Endothelial cell of umbilical vein (primary cell): ENCODE measurements around the gene ENDOD1. TPM values are rescaled to one million over a fixed set of nuclear protein-coding genes. Genes with fewer than 3 reads are reported as not detected.
A peak's percentile ranks its signal among the peaks of the same experiment; 100 is the strongest.

Experiments used
- BruUV-seq: library from RNA; stranded (reverse); fragments of 400-500 nt; replicated peaks from 2 replicates; lab custom pipeline; 2021; lab: Mats Ljungman, UMichigan
- CTCF ChIA-PET: fragments of 300-600, 350-600 bp; sonication (Branson Sonifier 250); formaldehyde crosslinking; loops from one replicate; lab custom pipeline; 2021; ENCODE audit warnings: antibody characterized with exemption, inconsistent platforms; lab: Charles Lee
- POLR2A ChIA-PET: fragments of 300-600, 350-600 bp; sonication (Branson Sonifier 250); formaldehyde crosslinking; loops from one replicate; lab custom pipeline; 2021; ENCODE audit warnings: antibody characterized with exemption, inconsistent platforms; lab: Charles Lee
- DNase-seq: peaks from one replicate; pipeline ENCODE4 v3.0.0-alpha.2; 2011; ENCODE audit warnings: low read depth, low spot score
- FAIRE-seq: peaks from 2 replicates; lab custom pipeline; 2011; peaks lifted over from hg19 to GRCh38; lab: Jason Lieb, UNC
- H2AFZ ChIP-seq: 2 replicates; pipeline ENCODE4 v1.6.0; 2012; ENCODE audit warnings: low read depth, low read length, control low read depth, inconsistent platforms
- H3K27ac ChIP-seq: 2 replicates; pipeline ENCODE4 v1.5.1; 2011; ENCODE audit warnings: low read depth, mild to moderate bottlenecking, control low read depth, low read length, moderate library complexity; ENCODE audit not compliant: insufficient read depth
- H3K27me3 ChIP-seq, 2 experiments: 2 replicates each; pipeline versions ENCODE4 v1.6.0 to v1.6.1; 2011; ENCODE audit warnings: low read length in 2 of 2, mixed read lengths in 1 of 2; ENCODE audit not compliant: control insufficient read depth in 2 of 2, insufficient read depth in 2 of 2
- H3K36me3 ChIP-seq, 2 experiments: 2 replicates in 1 of 2; 3 replicates in 1 of 2; pipeline ENCODE4 v1.5.1; 2011; ENCODE audit warnings: low read length in 2 of 2, mild to moderate bottlenecking in 1 of 2, moderate library complexity in 1 of 2; ENCODE audit not compliant: control insufficient read depth in 2 of 2, insufficient read depth in 2 of 2; ENCODE audit errors: extremely low read depth in 1 of 2
- H3K4me1 ChIP-seq: 3 replicates; pipeline ENCODE4 v1.5.1; 2011; ENCODE audit warnings: mild to moderate bottlenecking, low read length; ENCODE audit not compliant: control insufficient read depth, insufficient read depth; ENCODE audit errors: extremely low read depth
- H3K4me2 ChIP-seq: 2 replicates; pipeline ENCODE4 v1.6.1; 2011; ENCODE audit warnings: low read length, control low read depth, mixed read lengths; ENCODE audit not compliant: insufficient read depth
- H3K4me3 ChIP-seq, 3 experiments: fragments of 200-600 bp in 1 of 3; sonication (generic), shearing (Covaris generic) in 1 of 3; replicated peaks in 1 of 3; 2 replicates each; pipeline ENCODE4 v1.5.1; 2011 to 2016; ENCODE audit warnings: control low read depth in 3 of 3, low read length in 3 of 3, mild to moderate bottlenecking in 2 of 3, inconsistent platforms in 1 of 3, low read depth in 1 of 3, moderate library complexity in 1 of 3; ENCODE audit not compliant: insufficient read depth in 1 of 3
- H3K79me2 ChIP-seq: 2 replicates; pipeline ENCODE4 v1.6.0; 2012; ENCODE audit warnings: low read length, inconsistent platforms; ENCODE audit not compliant: control insufficient read depth, insufficient read depth
- H3K9ac ChIP-seq: replicated peaks from 2 replicates; pipeline ENCODE3; 2011; ENCODE audit warnings: low read length, control low read depth; ENCODE audit not compliant: insufficient read depth; ENCODE audit errors: extremely low read depth
- H3K9me1 ChIP-seq: replicated peaks from 3 replicates; pipeline ENCODE4 v1.6.0; 2011; ENCODE audit warnings: mild to moderate bottlenecking, low read length; ENCODE audit not compliant: control insufficient read depth, insufficient read depth; ENCODE audit errors: extremely low read depth
- H3K9me3 ChIP-seq: replicated peaks from 2 replicates; pipeline ENCODE4 v1.5.1; 2012; ENCODE audit warnings: low read length, inconsistent platforms; ENCODE audit not compliant: control insufficient read depth, insufficient read depth
- H4K20me1 ChIP-seq: replicated peaks from 2 replicates; pipeline ENCODE3; 2011; ENCODE audit warnings: mild to moderate bottlenecking, low read length; ENCODE audit not compliant: control insufficient read depth, insufficient read depth; ENCODE audit errors: extremely low read depth
- MYC ChIP-seq: IDR thresholded peaks from one replicate; pipeline ENCODE4 v1.6.1; 2011; ENCODE audit warnings: mild to moderate bottlenecking, low read depth, low read length
- POLR2A ChIP-seq: IDR thresholded peaks from 2 replicates; pipeline ENCODE4 v1.6.1; 2012; ENCODE audit warnings: low read depth, mild to moderate bottlenecking, control low read depth, low read length
- POLR2AphosphoS5 ChIP-seq: IDR thresholded peaks from 2 replicates; pipeline ENCODE4 v1.6.1; 2012; ENCODE audit warnings: low read depth, mild to moderate bottlenecking, control low read depth, low read length, moderate library complexity; ENCODE audit not compliant: insufficient read depth
- dilution Hi-C: fragments of 300-500 bp; cut with MboI; formaldehyde crosslinking; loops from one replicate; pipeline ENCODE4 v1.15.0; 2019; ENCODE audit warnings: low sequenced_read_pairs; ENCODE audit not compliant: extremely low pct_ligation_motif_present
- intact Hi-C: fragments of 100-400 bp; cut with micrococcal nuclease; formaldehyde crosslinking; loops from one replicate; pipeline ENCODE4 v1.10.0; 2022
- polyA plus RNA-seq, 4 experiments: library from polyadenylated mRNA; depleted of rRNA in 3 of 4; stranded (reverse) in 3 of 4; unstranded in 1 of 4; fragments of >200 nt; gene quantifications; 2 replicates each; pipeline versions ENCODE4 v1.2.1 to v1.2.3, GENCODE V29; 2011 to 2012; ENCODE audit warnings: missing spikeins in 1 of 4
- total RNA-seq: library from RNA; stranded (reverse); gene quantifications from 2 replicates; pipeline ENCODE4 v1.2.3, GENCODE V29; 2021
- TF ChIP-seq, protein P1 (sequence below): IDR thresholded peaks from 2 replicates; pipeline ENCODE4 v1.6.1; 2011; ENCODE audit not compliant: insufficient read depth, insufficient read length
- TF ChIP-seq, protein P2 (sequence below), 2 donors: IDR thresholded peaks; 1 replicate in 1 of 2; 2 replicates in 1 of 2; pipeline ENCODE4 v1.5.1; 2011; ENCODE audit warnings: low read length in 2 of 2, mild to moderate bottlenecking in 2 of 2, moderate library complexity in 2 of 2, control low read depth in 1 of 2, inconsistent platforms in 1 of 2, low read depth in 1 of 2; ENCODE audit not compliant: insufficient read depth in 1 of 2; ENCODE audit errors: extremely low read depth in 1 of 2

Gene ENDOD1
- total and polyA plus RNA-seq, 2 donors (not counting 3 experiments of a cell fraction or from before 2014, with no cell fraction given): 10.5 to 20.5 TPM

DNA sequence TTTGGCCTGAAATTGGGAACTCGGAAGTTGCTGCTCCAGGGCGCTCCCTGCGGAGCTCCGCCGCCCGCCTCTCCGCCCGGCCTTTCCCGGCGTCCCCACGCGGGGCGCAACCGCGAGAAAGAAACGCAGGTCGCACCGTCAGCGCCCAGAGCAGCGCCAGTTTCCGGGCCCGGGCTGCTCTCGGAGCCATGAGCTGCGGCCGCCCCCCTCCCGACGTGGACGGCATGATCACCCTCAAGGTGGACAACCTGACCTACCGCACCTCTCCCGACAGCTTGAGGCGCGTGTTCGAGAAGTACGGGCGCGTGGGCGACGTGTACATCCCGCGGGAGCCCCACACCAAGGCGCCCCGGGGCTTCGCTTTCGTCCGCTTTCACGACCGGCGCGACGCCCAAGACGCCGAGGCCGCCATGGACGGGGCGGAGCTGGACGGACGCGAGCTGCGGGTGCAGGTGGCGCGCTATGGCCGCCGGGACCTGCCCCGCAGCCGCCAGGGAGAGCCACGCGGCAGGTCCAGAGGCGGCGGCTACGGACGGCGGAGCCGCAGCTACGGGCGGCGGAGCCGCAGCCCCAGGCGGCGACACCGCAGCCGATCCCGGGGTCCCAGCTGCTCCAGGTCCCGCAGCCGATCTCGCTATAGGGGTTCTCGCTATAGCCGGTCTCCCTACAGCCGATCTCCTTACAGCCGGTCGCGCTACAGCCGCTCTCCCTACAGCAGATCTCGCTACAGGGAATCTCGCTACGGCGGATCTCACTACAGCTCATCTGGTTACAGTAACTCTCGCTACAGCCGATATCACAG lies 22.4 kb upstream of the ENDOD1 start:
- Histone ChIP-seq H3K4me1 (peaks cover 19% of the 10 kb centered on the region), H3K27ac (peak overlapping the region; percentile 62), H3K9ac (peak overlapping the region; percentile 75), H3K36me3 (no peaks in the 10 kb centered on the region), H3K9me3 (no peaks in the 10 kb centered on the region), H3K27me3 (peaks cover 1 to 6% of the 10 kb centered on the region in 2 experiments), H4K20me1 (no peaks in the 10 kb centered on the region), H3K79me2 (peaks cover 16% of the 10 kb centered on the region), H2AFZ (peak overlapping the region; percentile 86), H3K4me3 (peak overlapping the region; percentile 78 to 98 (median 79)), H3K4me2 (peak overlapping the region; percentile 99), H3K9me1 (no peaks in the 10 kb centered on the region)
- intact Hi-C loops (loop anchor here (1.0 to 2.0 kb wide), 5 partner anchors 94 to 723 kb away; partner anchors contain the start of genes CEP57, CWC15, KDM4D and SESN3), dilution Hi-C loops (no loop called here)
- BruUV-seq: TSS peak; percentile 44
- FAIRE-seq: peak; percentile 61
- DNase-seq: peak; percentile 79
- ChIA-PET CTCF (interaction anchor here (0.6 to 6.7 kb wide), 36 partner anchors 8 to 1361 kb away, joined by 3 to 96 read pairs (median 4); partner anchors contain the start of genes CWC15, ENDOD1, KDM4D and KDM4F), POLR2A (interaction anchor here (0.8 to 1.6 kb wide), 6 partner anchors 22 to 94 kb away, joined by 3 to 9 read pairs (median 6); partner anchors contain the start of genes CWC15, ENDOD1 and KDM4D)
- TF ChIP-seq POLR2AphosphoS5 (peak; percentile 58), MYC (no peak), POLR2A (peak; percentile 66)
- TF ChIP-seq, protein P1, sequence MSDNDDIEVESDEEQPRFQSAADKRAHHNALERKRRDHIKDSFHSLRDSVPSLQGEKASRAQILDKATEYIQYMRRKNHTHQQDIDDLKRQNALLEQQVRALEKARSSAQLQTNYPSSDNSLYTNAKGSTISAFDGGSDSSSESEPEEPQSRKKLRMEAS: peak; percentile 1
- TF ChIP-seq, protein P2, sequence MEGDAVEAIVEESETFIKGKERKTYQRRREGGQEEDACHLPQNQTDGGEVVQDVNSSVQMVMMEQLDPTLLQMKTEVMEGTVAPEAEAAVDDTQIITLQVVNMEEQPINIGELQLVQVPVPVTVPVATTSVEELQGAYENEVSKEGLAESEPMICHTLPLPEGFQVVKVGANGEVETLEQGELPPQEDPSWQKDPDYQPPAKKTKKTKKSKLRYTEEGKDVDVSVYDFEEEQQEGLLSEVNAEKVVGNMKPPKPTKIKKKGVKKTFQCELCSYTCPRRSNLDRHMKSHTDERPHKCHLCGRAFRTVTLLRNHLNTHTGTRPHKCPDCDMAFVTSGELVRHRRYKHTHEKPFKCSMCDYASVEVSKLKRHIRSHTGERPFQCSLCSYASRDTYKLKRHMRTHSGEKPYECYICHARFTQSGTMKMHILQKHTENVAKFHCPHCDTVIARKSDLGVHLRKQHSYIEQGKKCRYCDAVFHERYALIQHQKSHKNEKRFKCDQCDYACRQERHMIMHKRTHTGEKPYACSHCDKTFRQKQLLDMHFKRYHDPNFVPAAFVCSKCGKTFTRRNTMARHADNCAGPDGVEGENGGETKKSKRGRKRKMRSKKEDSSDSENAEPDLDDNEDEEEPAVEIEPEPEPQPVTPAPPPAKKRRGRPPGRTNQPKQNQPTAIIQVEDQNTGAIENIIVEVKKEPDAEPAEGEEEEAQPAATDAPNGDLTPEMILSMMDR (IDR thresholded peaks at IDR 0.05; ENCODE audit: extremely low read depth in 1 of 2, insufficient read depth in 1 of 2, low read depth in 1 of 2, low read length in 2 of 2): peak; percentile 48 to 77
